ENCODE measurements around the gene SELENOS. TPM values are rescaled to one million over a fixed set of nuclear protein-coding genes. Genes with fewer than 3 reads are reported as not detected.

The SELENOS gene
- total and polyA plus RNA-seq, 9 of the 15 experiments (the other 6 are each of a cell fraction or from before 2014, with no cell fraction given), result 24.9 to 57.4 (median 47.9) TPM

DNA sequence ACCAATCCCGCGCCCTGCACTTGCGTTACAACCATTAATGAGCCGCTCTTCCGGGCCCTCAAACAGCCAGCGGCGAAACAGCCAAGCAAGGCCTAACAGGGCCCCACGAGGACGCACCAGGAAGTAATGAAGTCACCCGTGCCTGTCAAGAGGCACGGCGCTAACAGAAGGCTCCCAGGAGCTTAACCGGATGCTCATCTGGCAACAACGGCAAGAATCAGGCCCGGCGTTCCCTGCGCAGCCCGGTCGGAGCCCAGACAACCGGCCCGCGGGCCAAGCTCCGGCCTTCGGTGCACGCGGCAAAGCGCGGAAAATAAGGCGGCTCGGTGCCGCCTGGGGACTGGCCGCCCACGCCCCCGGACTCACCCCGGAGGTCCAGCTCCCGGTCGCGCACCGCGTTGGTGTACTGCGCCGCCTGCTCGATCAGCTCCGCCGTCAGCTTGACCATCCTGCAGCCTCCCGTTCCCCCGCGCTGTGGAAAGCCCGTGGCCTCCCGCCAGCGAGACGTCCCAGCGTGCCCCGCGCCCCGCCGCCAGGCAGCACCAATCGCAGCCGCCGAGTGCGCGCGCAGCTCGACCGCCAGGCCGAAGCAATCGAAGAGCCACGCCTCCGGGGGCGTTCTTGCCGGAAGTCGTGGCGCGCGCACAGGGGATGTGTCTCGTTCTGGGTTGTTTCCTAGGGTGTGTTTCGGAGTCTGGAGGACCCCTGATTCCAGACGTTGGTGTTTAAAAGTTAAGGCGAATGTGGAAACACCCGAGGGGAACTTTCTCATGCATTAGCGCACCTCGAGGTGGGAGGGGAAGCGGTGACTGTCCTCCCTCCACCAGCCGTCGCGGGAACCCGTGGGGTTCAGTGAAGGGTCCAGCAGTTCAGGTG is 17.7 kb upstream of the SELENOS start, which contains the start of gene SNRPA1 (continued):
- 0 out of 2 replicates have a peak, but pooled peaks have one; percentile 48 for TF ChIP-seq RREB1 (CRISPR knock-in tag; IDR thresholded peaks at IDR 0.05)
- TF ChIP-seq TAF7 (tag; IDR thresholded peaks at IDR 0.05), result no peak
- TF ChIP-seq MEIS2 (IDR thresholded peaks at IDR 0.05; ENCODE audit: partially characterized antibody), result peak; percentile 39
- TF ChIP-seq GABPB1 (CRISPR knock-in tag; IDR thresholded peaks at IDR 0.05), result peak; percentile 97
- TF ChIP-seq, protein P1, sequence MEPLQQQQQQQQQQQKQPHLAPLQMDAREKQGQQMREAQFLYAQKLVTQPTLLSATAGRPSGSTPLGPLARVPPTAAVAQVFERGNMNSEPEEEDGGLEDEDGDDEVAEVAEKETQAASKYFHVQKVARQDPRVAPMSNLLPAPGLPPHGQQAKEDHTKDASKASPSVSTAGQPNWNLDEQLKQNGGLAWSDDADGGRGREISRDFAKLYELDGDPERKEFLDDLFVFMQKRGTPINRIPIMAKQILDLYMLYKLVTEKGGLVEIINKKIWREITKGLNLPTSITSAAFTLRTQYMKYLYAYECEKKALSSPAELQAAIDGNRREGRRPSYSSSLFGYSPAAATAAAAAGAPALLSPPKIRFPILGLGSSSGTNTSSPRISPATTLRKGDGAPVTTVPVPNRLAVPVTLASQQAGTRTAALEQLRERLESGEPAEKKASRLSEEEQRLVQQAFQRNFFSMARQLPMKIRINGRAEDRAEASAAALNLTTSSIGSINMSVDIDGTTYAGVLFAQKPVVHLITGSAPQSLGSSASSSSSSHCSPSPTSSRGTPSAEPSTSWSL (CRISPR knock-in tag; IDR thresholded peaks at IDR 0.05; ENCODE audit: borderline replicate concordance), result no peak
- TF ChIP-seq HDAC2 (IDR thresholded peaks at IDR 0.05), result peak; percentile 64
- TF ChIP-seq C11orf30 (IDR thresholded peaks at IDR 0.05; ENCODE audit: low read depth), result peak; percentile 92
- TF ChIP-seq RCOR1 (IDR thresholded peaks at IDR 0.05; ENCODE audit: borderline replicate concordance in 1 of 2, low read depth in 2 of 2, low read length in 2 of 2), result peak in 1 of 2 experiments; percentile 50; a peak in 1 of 4 replicates
- no peak for TF ChIP-seq ZNF644 (tag; IDR thresholded peaks at IDR 0.05; ENCODE audit: low read depth)
- peak in 1 of 2 experiments; percentile 60 for TF ChIP-seq AFF1 (IDR thresholded peaks at IDR 0.05; ENCODE audit: low read depth in 1 of 2, partially characterized antibody in 2 of 2)
- no peak for TF ChIP-seq EZH2 (IDR thresholded peaks at IDR 0.05; ENCODE audit: borderline replicate concordance, low read depth, low read length)
- TF ChIP-seq ZNF740 (CRISPR knock-in tag; IDR thresholded peaks at IDR 0.05), result no peak; the same call in 1 of the 2 replicates
- TF ChIP-seq ZNF740 (tag; IDR thresholded peaks at IDR 0.05), result no peak
- TF ChIP-seq TEAD2 (tag; IDR thresholded peaks at IDR 0.05), result no peak

Measured in K562 (cell line).